Measurements from ENCODE around the gene APBB2.

The APBB2 gene

DNA sequence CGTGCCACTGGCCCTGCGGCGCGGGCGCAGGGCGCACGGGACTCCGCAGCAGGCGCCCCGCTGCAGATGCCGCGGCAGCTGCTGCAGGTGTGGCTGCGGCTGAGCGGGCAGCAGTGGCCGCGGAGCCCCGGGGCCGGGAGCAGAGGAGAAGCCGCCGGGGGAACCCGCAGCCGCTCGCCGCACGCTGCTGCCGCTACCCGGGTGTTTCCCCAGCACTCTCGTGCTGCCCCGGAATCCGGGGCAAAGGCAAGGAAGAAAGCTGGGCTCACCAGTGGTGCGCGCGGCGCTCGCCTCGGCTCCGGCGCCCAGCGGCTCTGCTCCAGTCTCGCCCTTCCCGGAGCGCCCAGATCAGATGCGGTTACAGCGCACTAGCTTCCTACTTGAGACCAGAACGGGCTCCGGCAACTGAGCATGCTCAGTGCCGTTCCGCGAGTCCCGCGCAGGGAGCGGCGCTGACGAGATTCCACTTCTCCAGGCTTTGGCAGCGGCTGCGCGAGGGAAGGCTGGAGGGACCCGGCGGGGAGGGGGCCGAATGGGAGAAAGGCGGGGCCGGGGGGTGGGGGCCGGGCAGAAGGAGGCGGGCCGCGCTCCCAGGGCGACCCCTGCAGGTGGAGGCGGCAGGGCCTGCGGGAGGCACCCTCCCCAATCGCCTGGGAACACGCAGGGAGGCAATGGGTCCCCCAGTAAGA lies at the start of gene APBB2:
Gene APBB2, minus strand, starts transcription at position 407 of the 689 bp plus-strand sequence. CDS start 181,288 bp downstream, outside the sequence.
- no peak for FAIRE-seq

DNA sequence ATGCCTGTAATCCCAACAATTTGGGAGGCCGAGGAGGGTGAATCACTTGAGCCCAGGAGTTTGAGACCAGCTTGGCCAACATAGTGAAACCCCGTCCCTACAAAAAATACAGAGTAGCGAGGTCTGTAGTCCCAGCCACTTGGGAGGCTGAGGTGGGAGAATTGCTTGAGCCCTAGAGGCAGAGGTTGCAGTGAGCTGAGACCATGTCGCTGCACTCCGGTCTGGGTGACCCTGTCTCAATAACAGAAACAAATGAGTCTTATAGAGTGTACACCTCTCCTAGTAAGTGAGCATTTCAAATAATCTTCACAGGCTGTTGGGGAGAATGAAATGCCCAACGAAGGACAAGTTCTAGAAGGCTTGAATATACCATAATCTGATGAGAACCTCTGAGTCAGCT lies 47.9 kb upstream of the APBB2 start:
- FAIRE-seq: no peak

DNA sequence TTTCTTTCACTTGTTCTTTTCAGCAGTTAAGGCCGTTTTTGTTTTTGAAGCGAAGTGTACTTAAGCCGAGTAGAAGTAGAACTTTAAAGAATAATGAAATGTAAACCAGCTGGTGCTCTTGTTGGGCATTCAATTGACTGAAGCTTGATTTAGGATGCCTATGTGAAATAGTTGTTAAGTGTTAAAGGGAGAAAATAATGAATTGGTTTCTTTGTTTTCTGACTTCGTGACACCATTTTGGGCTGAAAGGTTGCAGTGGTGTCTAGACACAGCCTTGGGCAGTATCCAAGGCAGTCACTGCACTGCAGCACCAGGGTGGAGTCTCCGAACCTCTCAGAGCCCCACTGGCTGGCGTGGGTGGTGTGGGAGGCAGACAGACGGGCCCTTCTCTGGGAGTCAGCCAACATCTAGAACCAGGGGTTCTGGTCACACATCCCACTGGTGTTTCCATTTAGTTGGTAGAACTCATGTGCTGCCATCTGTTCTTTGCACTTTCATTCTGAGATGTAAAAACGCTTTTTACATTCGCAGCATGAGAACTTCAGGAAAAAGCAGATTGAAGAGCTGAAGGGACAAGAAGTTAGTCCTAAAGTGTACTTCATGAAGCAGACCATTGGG lies 45.9 kb upstream of the APBB2 start:
- no peak for FAIRE-seq

DNA sequence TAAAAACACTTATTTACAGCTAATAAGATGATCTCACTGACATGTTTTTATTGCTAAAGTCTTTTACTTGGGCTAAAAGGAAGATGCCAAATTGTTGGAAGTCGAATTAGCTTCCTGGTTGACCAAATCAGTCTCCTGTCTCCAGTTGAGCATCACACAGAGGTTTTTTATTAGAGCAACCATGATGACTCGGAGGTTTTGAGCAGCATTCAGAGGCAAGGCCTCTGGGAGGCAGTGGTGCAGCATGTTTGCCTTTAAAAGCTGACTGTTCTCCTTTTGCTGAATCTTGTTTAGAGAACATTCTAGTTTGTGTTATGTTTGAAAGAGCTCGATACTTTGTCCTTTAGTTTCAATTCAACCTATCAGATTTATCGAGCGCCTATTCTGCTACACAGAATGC lies 44.4 kb upstream of the APBB2 start:
- no peak for FAIRE-seq

DNA sequence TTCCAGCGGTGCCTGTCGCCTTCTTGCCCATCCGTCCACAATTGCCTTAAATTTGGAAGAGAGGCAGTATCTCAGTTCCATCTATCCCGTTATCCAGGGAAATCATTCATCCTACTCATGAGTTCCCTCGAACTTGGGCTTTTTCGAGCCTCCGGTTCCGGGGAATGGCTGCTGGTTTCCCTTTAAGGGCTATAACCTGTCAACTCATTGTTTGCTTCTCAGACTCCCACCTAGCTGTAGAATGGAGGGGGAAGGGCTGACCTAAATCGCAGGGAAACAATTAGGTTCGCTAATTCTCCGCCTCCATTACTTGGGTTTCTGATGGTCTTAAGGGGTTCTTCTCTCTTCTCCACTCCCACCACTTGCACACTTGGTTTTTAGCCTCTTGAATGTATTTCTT lies 43.6 kb upstream of the APBB2 start:
- FAIRE-seq: no peak

DNA sequence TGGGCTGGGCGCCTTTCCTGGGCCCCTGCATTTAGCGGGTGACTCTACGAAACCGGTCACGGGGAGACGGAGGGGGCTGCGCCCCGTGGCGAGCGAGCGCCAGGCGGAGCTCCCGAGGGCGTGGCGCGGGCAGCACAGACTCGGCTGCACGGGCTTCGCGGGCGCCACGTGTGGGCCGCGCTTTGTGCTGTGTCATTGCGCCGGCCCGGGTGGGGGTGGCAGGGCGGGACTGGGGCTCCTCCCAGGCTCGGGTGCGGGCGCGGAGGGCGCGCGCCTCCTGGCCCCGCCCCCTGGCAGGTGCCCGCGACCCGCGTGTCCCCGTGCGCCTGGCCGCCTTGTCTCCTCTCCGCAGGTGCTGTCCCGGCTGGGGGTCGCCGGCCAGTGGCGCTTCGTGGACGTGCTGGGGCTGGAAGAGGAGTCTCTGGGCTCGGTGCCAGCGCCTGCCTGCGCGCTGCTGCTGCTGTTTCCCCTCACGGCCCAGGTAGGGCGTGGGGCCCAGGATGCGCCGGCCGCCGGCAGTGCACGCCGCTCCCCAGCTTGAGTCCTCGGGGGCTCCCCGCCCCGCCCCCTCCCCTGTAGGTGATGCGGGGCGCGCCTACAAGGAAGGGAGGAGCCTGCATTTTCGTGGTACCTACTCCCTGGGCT lies 43.0 kb upstream of the APBB2 start:
- FAIRE-seq: no peak

DNA sequence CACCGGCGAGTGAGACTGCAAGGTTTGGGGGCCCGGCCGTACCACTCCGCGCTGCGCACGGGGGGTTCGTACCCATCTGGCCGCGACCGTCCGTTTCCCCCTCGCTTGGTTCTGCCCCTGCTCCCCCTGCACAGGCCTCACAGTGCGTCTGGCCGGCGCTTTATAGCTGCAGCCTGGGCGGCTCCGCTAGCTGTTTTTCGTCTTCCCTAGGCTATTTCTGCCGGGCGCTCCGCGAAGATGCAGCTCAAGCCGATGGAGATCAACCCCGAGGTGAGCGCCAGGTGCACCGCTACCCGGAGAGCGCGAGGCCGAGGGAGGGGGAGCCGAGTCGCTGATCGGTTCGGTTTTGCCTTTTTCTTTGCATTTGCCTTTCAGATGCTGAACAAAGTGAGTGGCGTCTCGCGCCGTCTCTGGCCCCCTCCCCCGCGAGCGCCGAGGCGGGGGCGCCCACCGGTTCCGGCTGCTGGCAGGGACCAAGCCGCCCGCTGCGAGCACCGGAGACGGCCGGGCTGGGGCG lies 42.5 kb upstream of the APBB2 start, which contains the start of gene UCHL1:
Gene UCHL1, plus strand, starts transcription at position 189 of the 517 bp plus-strand sequence. Its CDS starts 49 bp downstream, at position 238.
- FAIRE-seq: no peak

DNA sequence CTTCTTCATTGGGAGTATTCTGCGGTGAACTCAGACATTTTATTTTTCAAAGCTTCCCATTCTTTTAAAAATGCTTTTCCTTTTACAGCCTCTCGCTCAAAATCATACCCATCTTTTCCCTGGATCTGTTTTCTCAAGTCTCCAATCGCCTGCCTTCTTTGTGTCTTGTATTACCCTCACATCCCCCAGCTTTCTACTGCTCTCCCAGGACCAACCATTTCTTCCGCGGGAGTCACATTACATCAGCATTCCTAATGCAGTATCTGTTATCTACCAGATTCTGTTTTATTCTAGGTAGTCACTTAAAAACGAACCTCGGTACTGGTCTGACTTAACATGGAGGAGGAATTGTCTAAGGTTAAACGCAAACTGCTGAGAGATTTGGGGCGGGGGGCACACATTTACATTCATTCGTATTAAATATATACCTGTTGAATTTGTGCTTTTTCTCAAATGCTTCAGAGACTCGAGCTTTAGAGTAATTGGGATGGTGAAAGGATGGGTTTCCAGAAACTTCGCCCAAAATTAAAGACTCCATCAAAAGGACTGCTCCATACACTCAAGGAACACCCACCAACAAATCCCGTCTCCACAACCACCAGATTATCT lies 41.9 kb upstream of the APBB2 start:
- no peak for FAIRE-seq

DNA sequence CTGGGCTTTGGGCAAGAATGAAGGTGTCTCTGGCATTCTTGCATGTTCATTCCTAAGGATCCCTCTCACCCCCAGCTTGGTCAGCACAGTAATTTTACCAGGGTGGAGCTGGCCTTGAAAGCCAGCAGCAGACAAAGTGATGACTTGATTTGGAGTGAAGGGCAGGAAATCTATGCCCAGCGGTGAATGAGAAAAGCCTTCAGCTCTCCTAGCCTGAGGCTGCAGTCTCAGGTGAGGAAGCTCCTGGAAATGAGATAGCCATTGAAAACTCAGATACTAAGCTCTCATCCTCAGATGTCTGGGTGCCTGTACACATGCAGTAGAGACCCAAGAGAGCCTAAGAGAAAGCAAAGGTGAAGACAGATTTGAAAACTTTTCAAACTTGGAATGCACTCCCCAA lies 31.6 kb upstream of the APBB2 start:
- FAIRE-seq: no peak

DNA sequence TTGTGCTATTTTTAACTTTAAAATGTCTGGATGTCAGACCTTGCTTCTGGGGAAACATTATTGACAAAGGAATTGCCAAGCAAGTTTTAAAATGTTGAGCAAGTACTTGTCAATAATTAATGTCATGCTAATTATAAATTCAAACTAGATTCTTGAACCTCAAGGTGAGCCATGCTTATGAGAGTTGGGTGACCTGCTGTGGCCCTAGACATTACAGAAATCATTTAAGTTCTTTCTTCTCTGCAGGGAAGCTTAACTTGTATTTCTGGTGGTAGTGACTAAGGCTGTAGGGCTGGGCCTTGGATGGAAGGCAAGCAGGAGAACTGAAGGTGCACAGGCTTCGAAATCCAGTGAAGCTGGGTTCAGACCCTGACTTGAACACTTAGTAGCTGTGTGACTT lies 27.6 kb upstream of the APBB2 start:
- FAIRE-seq: no peak

DNA sequence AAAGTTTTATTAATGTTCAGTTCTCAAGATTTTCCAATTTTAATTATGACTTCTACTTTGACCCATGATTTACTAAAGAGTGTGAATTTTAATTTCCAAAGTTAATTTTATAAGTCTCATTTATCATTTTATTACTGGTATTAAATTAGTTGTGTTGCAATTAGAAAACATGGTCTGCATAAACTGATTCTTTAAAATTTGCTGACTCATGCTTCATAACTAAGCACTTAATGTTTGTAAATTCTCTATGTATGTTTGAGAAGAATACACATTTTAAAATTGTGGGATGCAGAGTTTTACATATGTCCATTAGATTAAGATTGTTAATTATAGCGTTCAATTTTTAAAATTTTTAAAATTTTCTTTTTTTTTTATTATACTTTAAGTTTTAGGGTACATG lies 22.2 kb upstream of the APBB2 start:
- no peak for FAIRE-seq

DNA sequence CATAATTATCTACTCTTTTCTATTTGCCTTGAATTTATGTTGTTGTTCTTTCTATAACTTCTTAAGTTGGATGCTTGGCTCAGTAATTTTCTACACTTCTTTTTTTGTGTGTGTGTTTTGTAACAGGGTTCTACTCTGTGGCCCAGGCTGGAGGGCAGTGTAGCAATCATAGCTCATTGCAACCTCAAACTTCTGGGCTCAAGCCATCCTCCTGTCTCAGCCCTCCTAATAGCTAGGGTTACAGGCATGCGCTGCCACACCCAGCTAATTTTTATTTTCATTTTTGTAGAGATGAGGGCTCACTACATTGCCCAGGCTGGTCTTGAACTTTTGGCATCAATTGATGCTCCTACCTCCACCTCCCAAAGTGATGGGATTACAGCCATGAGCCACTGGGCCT lies 21.7 kb upstream of the APBB2 start:
- FAIRE-seq: no peak

DNA sequence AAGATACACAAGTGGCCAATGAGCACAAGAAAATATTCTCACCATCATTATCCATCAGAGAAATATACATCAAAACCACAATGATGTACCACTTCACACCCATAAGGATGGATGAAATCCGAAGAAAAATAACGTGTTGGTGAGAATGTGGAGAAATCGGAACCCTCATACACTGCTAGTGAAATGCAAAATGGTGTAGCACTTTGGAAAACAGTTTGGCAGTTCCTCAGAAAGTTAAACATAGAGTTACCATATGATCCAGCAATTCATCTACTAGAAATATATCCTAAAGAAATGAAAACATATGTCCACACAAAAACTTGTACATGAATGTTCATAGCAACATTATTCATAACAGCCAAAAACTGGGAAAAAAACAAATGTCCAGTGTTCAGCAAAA lies 18.5 kb upstream of the APBB2 start:
- no peak for FAIRE-seq

DNA sequence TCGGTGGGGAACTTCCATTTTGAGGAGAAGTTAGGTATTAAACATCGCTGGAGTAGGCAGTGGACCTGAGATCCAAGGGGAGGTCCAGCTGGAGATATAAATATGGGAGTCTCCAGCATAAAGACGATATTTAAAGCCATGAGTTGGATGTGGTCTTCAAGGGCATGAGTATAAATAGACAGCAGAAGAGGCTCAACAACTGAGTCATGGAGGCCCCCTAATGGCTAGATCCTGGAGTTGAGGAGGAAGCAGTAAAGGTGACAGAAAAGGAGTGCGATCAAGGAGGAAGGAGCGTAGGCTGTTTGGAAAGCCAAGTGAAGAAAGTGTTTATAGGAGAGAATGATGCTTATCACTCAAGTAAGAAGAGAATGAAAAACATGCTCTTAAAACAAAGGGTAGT lies 18.1 kb upstream of the APBB2 start:
- no peak for FAIRE-seq

DNA sequence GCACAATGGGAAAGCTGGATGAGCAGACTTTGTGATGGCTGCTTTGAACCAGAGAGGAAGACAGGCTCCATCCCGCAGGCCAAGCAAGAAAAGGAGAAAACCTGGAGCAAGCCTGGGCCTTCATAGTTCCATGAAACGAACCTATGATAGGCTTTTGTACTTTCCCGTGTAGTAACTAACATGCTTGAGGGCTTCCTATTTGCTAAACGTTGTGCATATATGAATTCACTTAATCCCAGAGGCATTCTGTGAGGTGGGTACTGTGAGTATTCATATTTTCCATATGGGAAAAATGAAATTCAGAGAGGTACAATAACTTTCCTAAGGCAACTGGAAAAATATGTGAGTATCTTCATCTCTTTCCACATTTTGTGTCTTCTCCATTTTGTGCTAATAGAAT lies 13.6 kb upstream of the APBB2 start:
- FAIRE-seq: no peak

DNA sequence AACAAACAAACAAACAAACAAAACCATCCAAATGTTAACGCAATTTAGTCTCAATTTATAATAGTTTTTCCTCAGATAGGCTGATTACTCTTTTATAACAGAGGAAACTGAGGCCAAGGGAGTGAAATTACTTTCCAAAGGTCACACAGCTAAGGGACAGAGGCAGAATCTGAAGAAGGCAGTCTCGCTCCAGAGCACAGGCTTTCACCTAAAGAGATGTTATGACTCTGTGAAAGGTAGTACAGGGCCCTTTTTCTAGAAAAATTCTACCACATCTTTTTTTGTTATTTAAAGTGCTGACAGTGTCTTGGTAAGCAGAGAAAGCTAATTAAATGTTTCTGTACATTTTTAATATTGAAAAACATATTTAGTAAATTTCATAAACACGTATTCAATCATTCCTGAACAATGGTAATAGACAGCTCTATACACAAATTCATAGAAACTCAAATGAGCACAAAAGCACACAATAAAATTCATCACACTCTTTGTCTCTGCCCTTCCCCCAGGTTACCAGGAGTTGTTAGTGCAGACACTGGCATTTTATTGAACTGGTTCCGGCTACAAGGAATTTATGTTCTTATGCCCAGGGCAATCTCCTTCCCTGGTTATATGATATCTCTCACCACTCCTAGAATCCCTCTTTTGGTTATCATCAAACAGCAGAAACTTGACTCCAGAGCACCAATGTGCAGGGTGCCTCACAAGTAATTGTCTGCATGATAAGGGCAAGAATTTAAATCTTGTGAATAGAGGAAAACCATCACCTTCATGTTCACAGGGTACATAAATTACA lies 7.7 kb upstream of the APBB2 start:
- no peak for FAIRE-seq

DNA sequence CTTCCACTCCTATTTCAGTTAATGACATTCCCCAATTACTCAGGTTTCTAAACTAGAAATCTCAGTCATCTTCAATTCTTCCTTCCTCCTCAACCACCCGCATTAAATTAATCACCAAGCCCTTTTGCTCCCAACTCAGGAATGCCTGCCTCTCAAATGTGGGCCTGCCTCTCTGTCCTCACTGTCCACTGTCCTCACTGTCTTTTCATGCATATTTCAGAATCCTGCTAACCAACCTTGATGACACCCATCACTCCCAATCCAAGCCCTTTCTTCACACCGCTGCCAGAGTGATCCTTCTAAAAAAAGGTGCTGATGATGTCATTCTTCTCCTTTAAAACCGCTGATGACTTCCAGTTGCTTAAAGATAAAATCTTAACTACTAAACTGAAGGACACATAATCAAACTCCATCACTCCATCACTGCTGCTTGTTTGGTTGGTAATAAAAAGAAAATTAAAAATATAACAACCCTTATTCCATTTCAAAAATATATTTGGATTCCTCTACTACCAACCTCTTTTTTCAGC lies 5.1 kb upstream of the APBB2 start:
- FAIRE-seq: no peak

DNA sequence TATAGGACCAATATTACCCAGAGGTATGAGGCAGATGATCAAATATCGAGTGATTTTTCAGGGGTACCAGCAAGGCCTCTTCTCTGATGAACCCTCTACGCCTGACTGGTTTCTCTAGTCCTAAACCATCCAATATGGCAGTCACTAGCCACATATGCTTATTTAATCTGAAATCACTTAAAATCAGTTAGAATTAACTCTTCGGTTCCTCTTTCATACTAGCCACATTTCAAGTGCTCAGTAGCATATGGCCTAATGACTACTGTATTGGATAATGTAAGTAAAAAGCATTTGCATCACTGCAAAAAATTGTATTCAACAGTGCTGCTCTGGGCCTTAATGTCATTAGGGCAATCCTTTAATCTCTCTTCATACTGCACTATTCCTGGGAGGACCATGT lies 4.4 kb upstream of the APBB2 start:
- no peak for FAIRE-seq

DNA sequence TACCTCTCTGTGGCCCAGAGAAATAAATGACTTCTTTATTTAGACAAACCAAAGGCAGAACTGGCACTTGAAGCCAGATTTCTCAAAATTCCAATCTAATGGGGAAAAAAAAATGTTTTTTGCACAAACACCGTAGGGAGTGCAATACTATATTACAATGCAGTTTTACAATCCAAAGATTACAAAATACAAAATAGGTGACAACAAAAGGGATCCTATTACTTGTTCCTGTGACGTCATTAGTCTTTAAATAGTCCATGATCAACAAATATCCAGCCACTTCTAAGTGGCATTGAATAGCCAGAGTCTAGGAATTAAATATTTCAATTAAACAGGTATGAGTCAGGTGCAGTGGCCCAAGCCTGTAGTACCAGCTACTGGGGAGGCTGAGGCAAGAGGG lies 3.0 kb upstream of the APBB2 start:
- FAIRE-seq: no peak

DNA sequence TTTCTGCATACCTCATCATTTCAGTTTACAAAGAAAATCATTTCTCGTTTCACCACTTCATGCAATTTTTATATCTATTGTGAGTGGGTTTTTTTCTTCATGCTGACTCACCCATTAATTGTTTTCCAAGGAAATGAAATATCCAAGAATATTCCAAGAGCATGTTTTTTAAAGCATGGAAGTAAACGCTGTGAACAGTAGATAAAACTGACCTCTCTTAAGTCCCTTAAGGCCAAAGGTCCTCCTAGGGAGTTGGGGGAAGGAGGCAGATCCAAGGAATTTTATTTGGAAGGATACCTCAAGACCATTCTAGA lies 2.6 kb upstream of the APBB2 start:
- no peak for FAIRE-seq

DNA sequence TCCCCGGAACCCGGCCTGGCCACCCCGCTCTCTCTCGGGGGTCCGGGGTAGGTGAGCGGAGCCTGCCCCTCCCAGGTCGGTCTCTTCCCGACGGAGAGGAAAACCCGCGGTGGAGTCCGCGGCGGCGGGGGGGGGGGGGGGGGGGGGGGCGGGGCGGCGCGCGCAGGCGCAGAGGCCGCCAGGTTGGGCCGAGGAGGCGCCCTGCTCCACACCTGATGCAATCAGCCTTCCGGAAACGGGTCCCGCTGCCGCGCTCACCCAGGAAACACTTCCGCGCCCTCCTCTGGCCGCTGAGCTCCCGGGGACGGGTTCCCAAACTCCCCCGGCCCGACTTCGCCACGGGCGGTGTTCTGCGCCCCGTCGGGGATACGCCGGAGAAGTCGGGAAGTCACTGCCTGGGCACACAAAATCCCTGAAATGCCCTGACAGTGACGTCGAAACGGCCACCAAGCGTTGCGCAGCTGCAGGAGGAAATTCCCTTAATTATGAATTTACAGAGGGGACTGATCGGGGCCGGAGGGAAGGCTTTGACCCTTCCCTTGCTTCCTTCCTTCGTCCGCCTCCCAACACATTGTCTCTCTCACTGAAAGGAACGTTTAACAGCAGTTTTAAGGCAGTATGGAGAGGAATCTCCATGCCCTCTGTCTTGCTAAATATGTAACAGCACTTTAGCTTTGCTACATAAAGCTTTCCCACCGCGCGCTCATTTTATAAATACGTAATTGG lies 2.1 kb upstream of the APBB2 start:
- no peak for FAIRE-seq

DNA sequence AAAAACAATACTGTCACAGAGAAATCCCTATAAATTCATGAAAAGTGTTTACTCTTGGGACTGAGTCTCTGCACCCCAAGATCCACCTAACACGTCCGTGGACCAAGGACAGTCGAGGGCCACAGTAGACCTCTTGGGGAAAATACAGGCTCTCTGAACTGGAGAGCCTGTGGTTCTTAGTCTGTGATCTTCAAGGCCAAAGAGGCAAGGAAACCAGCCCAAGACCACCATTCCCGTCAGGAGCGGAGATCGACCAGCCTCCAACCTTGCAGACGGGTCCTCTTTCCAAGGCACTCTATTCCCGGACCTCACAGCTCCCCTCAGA lies 1.6 kb upstream of the APBB2 start:
- no peak for FAIRE-seq

All from endometrium (tissue), 2 donors.